ENCODE results near the gene SLC9A5. TPM values are rescaled to one million over a fixed set of nuclear protein-coding genes. Genes with fewer than 3 reads are reported as not detected.

The SLC9A5 gene
- total RNA-seq, 2 experiments from 2014 or later: 2.7 to 4.2 TPM

GRCh38 chr16:67213197-67214019, 35.4 kb upstream of the SLC9A5 start:
- Histone ChIP-seq H3K9me2 (ENCODE audit: insufficient read depth, low read length) (no peaks in the 10 kb centered on the region), H3K9me3 (ENCODE audit: low read length) (no peaks in the 10 kb centered on the region), H4K20me1 (ENCODE audit: insufficient read depth, low read length) (no peaks in the 10 kb centered on the region), H3K79me2 (ENCODE audit: insufficient read depth, low read depth, low read length) (no peaks in the 10 kb centered on the region), H3K36me3 (ENCODE audit: insufficient read depth, low read length) (no peaks in the 10 kb centered on the region), H3K27ac (ENCODE audit: low read depth, low read length, poor library complexity, severe bottlenecking) (no peak overlapping the region), H3K4me3 (ENCODE audit: low read depth, low read length, poor library complexity, severe bottlenecking) (no peak overlapping the region), H3K4me1 (ENCODE audit: insufficient read depth, low read length, poor library complexity, severe bottlenecking) (no peaks in the 10 kb centered on the region), H2AFZ (ENCODE audit: low read length) (no peak overlapping the region), H3K4me2 (ENCODE audit: low read length) (no peak overlapping the region)
- intact Hi-C loops (cut with micrococcal nuclease; ENCODE audit: unreplicated experiment): no loop called here
- no peak for TF ChIP-seq EZH2phosphoT487 (IDR thresholded peaks at IDR 0.05; ENCODE audit: borderline replicate concordance, low read depth, low read length)
- BruUV-seq (replicated peaks): no TSS peak
- ChIA-PET CTCF (ENCODE audit: unreplicated experiment) (no interaction called here), POLR2A (no interaction called here)
- DNase-seq (ENCODE audit: low spot score): no peak

GRCh38 chr16:67215706-67216105, 33.1 kb upstream of the SLC9A5 start:
- DNase-seq (ENCODE audit: low spot score): no peak
- Histone ChIP-seq H3K27ac (ENCODE audit: low read depth, low read length, poor library complexity, severe bottlenecking) (no peak overlapping the region), H4K20me1 (ENCODE audit: insufficient read depth, low read length) (no peaks in the 10 kb centered on the region), H3K4me2 (ENCODE audit: low read length) (no peak overlapping the region), H3K79me2 (ENCODE audit: insufficient read depth, low read depth, low read length) (no peaks in the 10 kb centered on the region), H3K36me3 (ENCODE audit: insufficient read depth, low read length) (no peaks in the 10 kb centered on the region), H3K9me3 (ENCODE audit: low read length) (no peaks in the 10 kb centered on the region), H2AFZ (ENCODE audit: low read length) (no peak overlapping the region), H3K9me2 (ENCODE audit: insufficient read depth, low read length) (no peaks in the 10 kb centered on the region), H3K4me1 (ENCODE audit: insufficient read depth, low read length, poor library complexity, severe bottlenecking) (no peaks in the 10 kb centered on the region), H3K4me3 (ENCODE audit: low read depth, low read length, poor library complexity, severe bottlenecking) (no peak overlapping the region)
- ChIA-PET CTCF (ENCODE audit: unreplicated experiment) (no interaction called here), POLR2A (no interaction called here)
- BruUV-seq (replicated peaks): no TSS peak
- no peak for TF ChIP-seq EZH2phosphoT487 (IDR thresholded peaks at IDR 0.05; ENCODE audit: borderline replicate concordance, low read depth, low read length)
- TF ChIP-seq CTCF (conservative IDR thresholded peaks at IDR 0.05; ENCODE audit: low read length): no peak
- intact Hi-C loops (cut with micrococcal nuclease; ENCODE audit: unreplicated experiment): no loop called here

- H3K9me3 ChIP-seq (ENCODE audit: low read length): no peaks in the 10 kb centered on the region
- POLR2A ChIA-PET: interaction anchor here (0.5 to 1.5 kb wide), 3 partner anchors 10 to 81 kb away, joined by 3 to 5 read pairs (median 3); partner anchors contain the start of gene TMEM208
- no TSS peak for BruUV-seq (replicated peaks)
- no peak for TF ChIP-seq EZH2phosphoT487 (IDR thresholded peaks at IDR 0.05; ENCODE audit: borderline replicate concordance, low read depth, low read length)
- TF ChIP-seq CTCF (conservative IDR thresholded peaks at IDR 0.05; ENCODE audit: low read length): no peak
- H3K9me2 ChIP-seq (ENCODE audit: insufficient read depth, low read length): no peaks in the 10 kb centered on the region
- no peaks in the 10 kb centered on the region for H4K20me1 ChIP-seq (ENCODE audit: insufficient read depth, low read length)
- CTCF ChIA-PET (ENCODE audit: unreplicated experiment): no interaction called here
- no peak overlapping the region for H2AFZ ChIP-seq (ENCODE audit: low read length)
- H3K36me3 ChIP-seq (ENCODE audit: insufficient read depth, low read length): no peaks in the 10 kb centered on the region
- no peak overlapping the region for H3K4me2 ChIP-seq (ENCODE audit: low read length)
- DNase-seq (ENCODE audit: low spot score): no peak
- intact Hi-C loops (cut with micrococcal nuclease; ENCODE audit: unreplicated experiment): no loop called here
- no peak overlapping the region for H3K27ac ChIP-seq (ENCODE audit: low read depth, low read length, poor library complexity, severe bottlenecking)
- H3K79me2 ChIP-seq (ENCODE audit: insufficient read depth, low read depth, low read length): no peaks in the 10 kb centered on the region
- no peaks in the 10 kb centered on the region for H3K4me1 ChIP-seq (ENCODE audit: insufficient read depth, low read length, poor library complexity, severe bottlenecking)
- no peak overlapping the region for H3K4me3 ChIP-seq (ENCODE audit: low read depth, low read length, poor library complexity, severe bottlenecking)
Observed at GRCh38 chr16:67216612-67217490, 31.9 kb upstream of the SLC9A5 start.

All from OCI-LY7 (cell line).